Middle frontal gyrus (tissue), 1 donor: Measurements from ENCODE around the gene WASF3.

Experiments used
- DNase-seq: peaks from one replicate; pipeline ENCODE4 v3.0.0-alpha.2; 2015; ENCODE audit warnings: low spot score; ENCODE audit errors: extremely low spot score

Gene WASF3

GRCh38 chr13:26541678-26542568 lies 15.6 kb upstream of the WASF3 start:
- peak; percentile 58 for DNase-seq

DNA sequence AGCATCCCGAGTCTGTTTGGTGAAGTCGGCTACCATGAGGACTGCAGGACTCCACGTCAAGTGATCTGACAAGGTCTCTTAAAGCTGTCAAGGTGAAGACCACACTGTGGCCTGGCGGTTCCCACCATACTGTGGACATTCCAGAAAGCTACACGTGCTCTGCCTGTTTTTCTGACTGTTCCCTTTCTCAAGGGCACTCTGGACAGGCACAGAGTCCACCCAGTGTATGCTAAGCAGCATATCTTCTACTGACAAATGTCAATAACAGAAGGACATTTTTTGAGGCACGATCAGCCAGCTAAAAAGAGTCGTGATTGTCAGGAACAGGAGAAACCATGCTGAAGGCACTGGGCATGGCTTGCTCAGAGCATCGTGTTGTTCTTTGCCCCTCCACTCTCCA lies 12.8 kb upstream of the WASF3 start:
- no peak for DNase-seq

- DNase-seq, result no peak
These were observed 9.2 kb upstream of the WASF3 start for GRCh38 chr13:26548205-26548765.

DNA sequence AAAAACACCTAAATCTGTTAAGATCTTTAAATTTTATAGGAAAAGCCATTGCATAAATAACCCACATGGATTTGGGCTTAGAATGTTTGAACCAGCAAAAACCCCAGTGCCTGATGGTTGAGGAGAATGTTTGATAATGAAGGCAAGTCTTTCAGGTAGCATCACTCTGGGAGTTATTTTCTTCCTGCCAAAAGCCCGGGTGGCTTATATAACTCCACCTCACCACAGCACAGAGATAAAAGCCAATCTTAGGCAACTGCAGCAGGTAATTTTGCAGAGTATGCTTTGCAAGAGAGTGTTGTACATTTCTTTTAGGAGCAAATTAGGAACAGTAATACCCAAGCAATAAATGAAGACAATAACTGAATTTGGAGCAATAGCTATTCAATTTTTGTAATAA lies 7.8 kb upstream of the WASF3 start:
- DNase-seq, result no peak

GRCh38 chr13:26551255-26551860 lies 6.1 kb upstream of the WASF3 start:
- DNase-seq, result no peak

GRCh38 chr13:26555413-26555812 lies 2.1 kb upstream of the WASF3 start:
- DNase-seq, result no peak

- no peak for DNase-seq
These were observed 461 bp upstream of the WASF3 start for GRCh38 chr13:26557051-26557392.

GRCh38 chr13:26558074-26558805 lies 757 bp downstream of the WASF3 start:
- no peak for DNase-seq

DNA sequence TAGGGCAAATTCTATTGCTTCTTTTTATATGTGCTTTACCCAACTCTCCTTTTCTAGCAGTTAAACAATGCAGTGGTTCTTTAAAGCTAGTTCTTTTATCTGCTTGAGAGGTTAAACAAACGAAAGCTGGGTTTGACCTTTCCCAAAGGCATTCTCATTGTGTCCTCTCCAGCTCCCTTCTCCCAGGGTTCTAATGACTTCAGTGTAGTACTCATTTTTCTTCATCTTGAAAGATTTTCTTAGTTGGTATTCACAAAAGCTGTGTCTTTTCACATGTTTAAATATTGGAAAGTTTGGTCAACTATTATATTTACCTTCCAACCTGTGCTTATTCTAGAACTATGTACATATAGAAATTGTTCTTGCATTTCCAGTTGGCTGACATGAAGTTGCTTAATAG lies 1.5 kb downstream of the WASF3 start:
- DNase-seq, result no peak

GRCh38 chr13:26560456-26560855 lies 3.0 kb downstream of the WASF3 start:
- DNase-seq, result no peak

DNA sequence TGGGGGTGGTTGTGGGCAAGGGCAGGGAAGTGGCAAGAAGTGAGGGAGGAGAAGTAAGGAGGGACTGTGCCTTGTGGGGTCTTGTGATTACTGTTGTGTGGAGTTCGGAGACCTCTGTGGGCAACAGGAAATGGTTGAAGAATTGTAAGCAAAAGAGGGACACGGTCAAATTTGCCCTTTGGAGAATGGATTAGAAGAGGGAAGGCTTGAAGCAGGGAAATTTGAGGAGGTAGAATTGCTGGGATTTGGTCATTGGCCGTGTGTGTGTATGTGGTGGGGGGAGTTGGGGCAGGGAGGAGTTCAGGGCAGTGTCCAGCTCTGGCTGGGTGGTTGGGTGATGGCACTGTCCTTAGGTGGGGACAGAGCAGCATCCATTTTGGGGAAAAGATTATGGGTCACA lies 3.6 kb downstream of the WASF3 start:
- no peak for DNase-seq

DNA sequence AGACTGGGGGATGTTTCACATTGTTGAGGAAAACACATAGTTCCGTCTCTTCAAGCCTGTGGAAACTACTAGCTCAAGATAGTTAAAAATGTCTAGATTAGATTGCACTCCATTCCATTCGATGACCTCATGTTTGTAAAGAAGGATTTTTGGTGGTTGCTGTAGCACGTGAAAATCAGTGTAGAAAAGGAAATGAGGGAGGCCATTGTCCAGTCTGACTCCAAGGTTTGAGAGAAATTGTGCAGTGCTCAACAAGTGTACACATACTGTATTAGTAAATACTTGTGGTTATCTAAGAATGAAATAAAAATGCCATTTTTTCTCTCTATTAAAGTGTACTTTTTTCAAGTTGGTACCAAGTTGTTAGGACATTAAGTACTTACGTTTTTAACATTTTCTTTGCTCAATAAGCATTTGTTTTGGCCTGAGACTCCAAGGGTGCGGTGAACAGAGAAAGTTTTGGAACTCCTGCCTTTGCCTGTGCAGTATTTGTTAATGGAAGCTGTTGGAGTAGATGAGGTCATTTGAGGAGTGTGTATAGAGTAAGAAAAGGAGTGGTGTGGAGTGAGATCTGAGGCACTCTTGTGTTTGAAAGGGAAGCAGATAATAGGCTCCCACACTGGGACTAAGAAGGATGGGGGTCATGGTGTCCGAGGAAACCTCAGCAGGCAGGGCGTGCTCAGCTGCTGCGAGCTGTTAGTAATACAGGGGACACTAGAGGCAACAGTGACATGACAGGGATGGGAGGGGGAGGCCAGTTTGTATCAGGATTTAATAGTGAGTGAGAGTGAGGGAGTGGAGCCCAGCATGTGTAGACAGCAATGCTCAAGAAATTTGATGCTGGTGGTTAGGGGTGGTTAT lies 4.4 kb downstream of the WASF3 start:
- DNase-seq, result no peak

- DNase-seq, result no peak
These were observed 5.0 kb downstream of the WASF3 start for GRCh38 chr13:26562512-26562890.

- no peak for DNase-seq
These were observed 6.2 kb downstream of the WASF3 start for GRCh38 chr13:26563713-26564112.

DNA sequence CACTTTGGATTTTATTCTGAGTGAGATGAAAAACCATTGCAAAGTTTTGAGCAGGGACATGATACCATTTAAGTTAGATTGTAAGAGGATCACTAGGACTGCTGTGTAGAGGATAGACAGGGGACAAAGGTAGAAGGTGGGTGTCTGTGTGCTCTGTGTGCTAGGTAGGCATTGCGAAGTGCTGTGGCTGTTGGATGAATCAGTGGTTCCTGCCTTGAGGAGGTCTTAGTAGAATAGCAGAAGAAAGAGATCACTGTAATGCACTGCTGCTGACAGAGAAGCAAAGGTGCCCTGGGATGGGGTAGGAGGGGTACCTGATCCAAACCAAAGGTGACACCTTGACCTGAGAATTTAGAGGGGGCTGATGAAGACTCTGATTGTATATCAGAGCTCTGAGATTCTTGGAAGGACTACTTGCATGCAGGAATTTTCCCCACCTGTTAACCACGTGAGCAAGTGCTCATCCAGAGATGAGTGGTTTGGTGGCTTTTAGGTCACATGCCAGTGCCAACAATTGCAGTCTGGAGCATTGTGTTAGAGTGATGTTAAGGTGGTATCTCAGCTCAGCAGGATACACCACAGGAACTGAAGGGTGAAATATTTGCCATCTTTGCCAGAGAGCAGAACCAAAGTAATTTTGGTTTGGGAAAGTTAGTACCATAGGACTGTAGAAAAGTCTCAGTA lies 10.8 kb downstream of the WASF3 start:
- no peak for DNase-seq

GRCh38 chr13:26571518-26571917 lies 14.0 kb downstream of the WASF3 start:
- DNase-seq, result no peak

DNA sequence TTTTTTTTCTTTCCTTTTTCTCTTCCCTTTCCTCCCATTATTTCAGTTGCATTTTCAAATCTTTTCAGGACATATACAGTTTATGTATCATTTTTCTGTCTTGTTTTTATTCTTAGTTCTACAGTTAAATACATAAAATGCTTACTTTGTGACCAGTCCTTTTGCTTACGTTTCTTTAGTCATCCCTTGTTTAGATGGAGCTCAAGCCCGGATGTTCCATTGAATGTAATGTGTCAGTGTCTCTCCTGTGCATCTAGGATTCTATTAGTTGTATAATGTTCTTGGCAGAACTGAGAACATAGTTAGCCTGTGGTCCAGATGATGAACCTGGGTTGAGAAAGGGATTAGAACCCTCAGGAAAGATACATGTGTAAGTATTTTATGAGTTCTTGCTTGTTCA lies 17.8 kb downstream of the WASF3 start:
- no peak for DNase-seq

GRCh38 chr13:26579580-26579979 lies 22.1 kb downstream of the WASF3 start:
- no peak for DNase-seq

- no peak for DNase-seq
These were observed 26.2 kb downstream of the WASF3 start for GRCh38 chr13:26583662-26584061.

DNA sequence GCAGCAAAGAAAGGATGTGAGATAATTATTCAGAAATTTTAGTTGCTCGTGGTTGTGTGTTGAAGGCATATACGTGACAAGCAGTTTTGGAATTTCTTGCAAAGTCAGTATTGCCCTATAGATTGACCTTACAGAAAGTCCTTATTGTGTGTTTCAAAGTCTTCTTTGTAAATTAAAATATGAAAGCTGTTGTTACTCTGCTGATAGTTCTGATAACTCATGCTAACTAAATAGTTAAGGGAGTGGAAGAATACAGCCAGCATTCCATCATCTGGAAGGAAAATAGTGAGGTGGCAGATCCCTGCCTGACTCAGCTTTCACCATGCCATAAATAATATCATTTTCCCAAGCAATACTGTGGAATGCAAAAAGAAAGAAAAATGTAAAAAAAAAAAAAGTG lies 27.2 kb downstream of the WASF3 start:
- no peak for DNase-seq

DNA sequence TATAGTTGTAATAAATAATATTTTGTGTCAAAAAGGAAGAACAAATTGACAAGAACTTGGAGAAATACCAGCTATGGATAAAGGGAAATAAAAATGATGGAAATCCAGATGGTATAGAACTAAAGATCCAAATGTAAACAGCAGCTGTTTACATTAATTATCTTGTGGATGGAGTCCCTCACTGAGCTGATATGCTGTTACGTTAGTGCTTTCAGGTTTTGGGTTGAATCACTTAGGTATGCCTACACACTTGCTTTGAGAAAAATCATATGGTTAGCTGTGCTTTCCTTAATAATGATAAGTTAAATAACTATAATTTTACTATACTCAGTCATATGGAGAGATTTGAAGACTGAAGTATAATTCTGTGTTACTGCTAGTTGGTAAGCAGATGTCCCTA lies 27.7 kb downstream of the WASF3 start:
- no peak for DNase-seq
